ENCODE results near the gene SLIT3.

Gene SLIT3

GRCh38 chr5:169015991-169016390 lies 284.9 kb downstream of the SLIT3 start:
- DNase-seq = no peak

GRCh38 chr5:169013846-169014245 lies 287.1 kb downstream of the SLIT3 start:
- DNase-seq = no peak

GRCh38 chr5:169013208-169013728 lies 287.7 kb downstream of the SLIT3 start:
- DNase-seq = no peak

GRCh38 chr5:169012450-169012849 lies 288.5 kb downstream of the SLIT3 start:
- DNase-seq = no peak

- no peak for DNase-seq
Observed at GRCh38 chr5:169011451-169011850, 289.5 kb downstream of the SLIT3 start.

GRCh38 chr5:169011009-169011408 lies 289.9 kb downstream of the SLIT3 start:
- no peak for DNase-seq

- no peak for DNase-seq
Observed at GRCh38 chr5:169009123-169009522, 291.8 kb downstream of the SLIT3 start.

- DNase-seq = no peak
Observed at GRCh38 chr5:169006842-169007790, 293.8 kb downstream of the SLIT3 start.

- no peak for DNase-seq
Observed at GRCh38 chr5:169004551-169004950, 296.4 kb downstream of the SLIT3 start.

GRCh38 chr5:169003721-169004541 lies 297.0 kb downstream of the SLIT3 start:
- DNase-seq = no peak

GRCh38 chr5:169002953-169003555 lies 297.9 kb downstream of the SLIT3 start:
- no peak for DNase-seq

GRCh38 chr5:169001394-169001793 lies 299.5 kb downstream of the SLIT3 start:
- no peak for DNase-seq

- no peak for DNase-seq
Observed at GRCh38 chr5:168995024-168995423, 305.9 kb downstream of the SLIT3 start.

GRCh38 chr5:168992687-168993086 lies 308.3 kb downstream of the SLIT3 start:
- no peak for DNase-seq

- DNase-seq = no peak
Observed at GRCh38 chr5:168992016-168992415, 308.9 kb downstream of the SLIT3 start.

GRCh38 chr5:168991311-168991710 lies 309.6 kb downstream of the SLIT3 start:
- no peak for DNase-seq

- no peak for DNase-seq
Observed at GRCh38 chr5:168990679-168991078, 310.3 kb downstream of the SLIT3 start.

GRCh38 chr5:168989731-168990505 lies 311.0 kb downstream of the SLIT3 start:
- no peak for DNase-seq

- DNase-seq = no peak
Observed at GRCh38 chr5:168988699-168989098, 312.2 kb downstream of the SLIT3 start.

GRCh38 chr5:168987543-168988300 lies 313.2 kb downstream of the SLIT3 start:
- peak; percentile 41 for DNase-seq

- DNase-seq = no peak
Observed at GRCh38 chr5:168985454-168985853, 315.5 kb downstream of the SLIT3 start.
